HG03457 (cell line): ENCODE data around the gene FBXO34.
"Not testable (repeated sequence)": the region's sequence is repeated elsewhere in the genome, so short reads cannot be mapped to it uniquely, and the experiment has no call there.

Experiments
- ATAC-seq: cut with Tn5 transposase; IDR thresholded peaks from one replicate; pipeline ENCODE4 v1.9.1; 2021; ENCODE audit warnings: moderate number of reproducible peaks; ENCODE audit not compliant: unreplicated experiment

Gene FBXO34

DNA sequence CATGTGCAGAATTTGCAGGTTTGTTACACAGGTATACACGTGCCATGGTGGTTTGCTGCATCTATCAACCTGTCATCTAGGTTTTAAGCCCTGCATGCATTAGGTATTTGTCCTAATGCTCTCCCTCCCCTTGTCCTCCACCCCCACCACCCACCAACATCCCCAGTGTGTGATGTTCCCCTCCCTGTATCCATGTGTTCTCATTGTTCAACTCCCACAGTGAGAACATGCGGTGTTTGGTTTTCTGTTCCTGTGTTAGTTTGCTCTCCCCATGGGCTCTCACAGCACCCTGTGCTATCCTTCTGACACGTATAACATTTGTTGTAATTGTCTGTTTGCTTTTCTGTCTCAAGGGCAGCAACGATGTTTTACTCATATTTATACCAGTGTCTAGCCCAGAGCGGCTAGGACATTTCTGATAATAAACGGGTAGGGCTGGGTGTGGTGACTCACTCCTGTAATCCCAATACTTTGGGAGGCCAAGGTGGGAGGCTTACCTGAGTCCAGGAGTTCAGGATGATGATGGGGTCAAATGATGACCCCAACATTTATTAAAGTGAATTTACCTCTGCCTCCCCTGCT, 73.5 kb downstream of the FBXO34 start:
- ATAC-seq = not testable (repeated sequence)

DNA sequence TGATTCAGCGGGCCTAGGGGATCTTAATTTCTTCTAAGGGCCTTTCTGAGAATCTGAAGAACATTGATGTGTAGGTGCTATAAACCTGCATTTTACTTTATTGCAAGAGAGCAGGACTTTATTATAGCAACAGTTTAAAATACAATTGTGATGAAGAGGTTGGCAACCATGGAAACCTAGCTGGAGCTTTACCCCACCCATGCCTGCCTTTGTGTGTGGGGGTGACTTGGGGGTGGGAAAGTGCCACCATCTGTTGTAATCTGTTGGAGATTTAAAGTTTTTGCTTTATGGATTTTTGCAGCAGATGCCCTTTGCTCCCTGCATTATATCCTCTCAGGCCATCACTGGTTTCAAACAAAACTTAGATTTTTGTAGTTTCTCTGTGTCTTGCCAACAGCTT, 75.8 kb downstream of the FBXO34 start:
- no peak for ATAC-seq

DNA sequence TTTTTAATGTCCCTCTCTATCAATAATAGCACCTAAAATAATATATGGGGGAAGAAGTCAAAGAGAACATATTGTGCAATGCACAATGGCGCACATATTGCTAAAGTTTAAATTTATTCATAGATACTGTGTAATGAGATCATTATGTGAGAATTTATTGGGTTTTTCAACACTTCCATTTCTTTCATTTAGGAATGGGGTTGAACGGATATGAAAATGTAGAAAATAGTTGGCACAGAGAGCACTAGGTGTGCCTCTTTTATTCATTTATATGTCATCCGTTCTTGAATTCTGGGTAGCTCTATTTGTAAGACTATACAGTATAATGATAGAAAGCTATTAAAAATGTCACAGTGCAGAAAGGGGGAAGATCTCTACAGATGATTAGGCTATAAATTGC, 76.5 kb downstream of the FBXO34 start:
- no peak for ATAC-seq

GRCh38 chr14:55348766-55349453, 77.7 kb downstream of the FBXO34 start:
- no peak for ATAC-seq

- ATAC-seq = no peak
These were observed 78.3 kb downstream of the FBXO34 start for GRCh38 chr14:55349565-55349964.

- no peak for ATAC-seq
These were observed 79.2 kb downstream of the FBXO34 start for GRCh38 chr14:55350461-55350860.

DNA sequence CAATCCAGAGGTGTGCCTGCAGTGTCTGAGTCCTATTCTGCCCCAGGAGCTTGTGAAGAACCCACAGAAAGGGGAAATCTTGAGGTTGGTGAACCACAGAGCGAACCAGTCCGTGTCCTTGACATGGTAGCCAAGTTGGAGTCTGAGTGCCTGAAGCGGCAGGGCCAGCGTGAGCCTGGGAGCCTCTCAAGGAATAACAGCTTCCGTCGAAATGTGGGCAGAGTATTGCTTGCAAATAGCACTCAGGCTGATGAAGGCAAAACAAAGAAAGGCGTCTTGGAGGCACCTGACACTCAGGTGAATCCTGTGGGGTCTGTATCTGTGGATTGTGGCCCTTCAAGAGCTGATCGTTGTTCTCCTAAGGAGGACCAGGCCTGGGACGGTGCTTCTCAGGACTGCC, 79.9 kb downstream of the FBXO34 start:
- ATAC-seq = no peak

GRCh38 chr14:55352201-55352600, 81.0 kb downstream of the FBXO34 start:
- no peak for ATAC-seq

GRCh38 chr14:55353686-55354467, 82.7 kb downstream of the FBXO34 start:
- ATAC-seq = no peak

DNA sequence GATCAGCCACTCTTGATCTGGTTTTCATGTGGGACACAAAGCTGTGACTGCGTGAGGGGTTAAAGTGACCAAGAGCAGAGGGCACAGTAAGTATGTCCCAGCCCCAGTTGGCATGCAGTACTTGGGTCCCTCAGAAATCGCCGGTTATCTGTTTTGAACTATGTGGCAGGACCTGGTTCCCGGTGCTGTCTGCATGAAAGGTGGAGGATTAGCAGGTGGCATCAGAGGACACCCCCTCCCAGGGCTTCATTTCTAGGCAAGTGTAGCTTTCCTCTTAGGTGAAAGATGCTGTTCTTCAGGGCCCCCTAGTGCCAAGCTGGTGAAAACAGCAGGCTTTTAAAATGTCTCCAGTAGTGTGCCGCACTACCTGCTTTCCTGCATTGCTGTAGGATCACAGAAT, 83.3 kb downstream of the FBXO34 start:
- ATAC-seq = no peak

DNA sequence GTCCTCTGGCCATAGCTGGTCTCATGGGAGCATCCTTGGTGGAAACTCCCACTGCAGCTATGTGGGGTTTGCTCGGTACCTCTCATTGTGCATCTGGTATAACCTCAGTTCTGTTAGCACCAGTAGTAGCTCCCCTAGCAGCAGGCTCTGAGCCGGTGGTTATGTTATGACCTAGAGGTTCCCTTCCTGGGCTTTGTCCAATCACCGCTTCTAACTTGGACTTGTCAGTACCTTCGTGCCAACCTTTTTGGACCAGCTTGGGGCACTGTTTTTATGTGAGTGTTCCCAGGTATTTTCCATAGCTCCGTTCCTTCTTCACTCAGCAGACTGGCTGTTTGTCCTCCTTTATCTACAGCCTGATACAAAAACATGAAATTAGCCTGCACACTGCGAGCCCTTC, 84.7 kb downstream of the FBXO34 start:
- ATAC-seq = no peak

- ATAC-seq = no peak
These were observed 85.7 kb downstream of the FBXO34 start for GRCh38 chr14:55356913-55357312.

DNA sequence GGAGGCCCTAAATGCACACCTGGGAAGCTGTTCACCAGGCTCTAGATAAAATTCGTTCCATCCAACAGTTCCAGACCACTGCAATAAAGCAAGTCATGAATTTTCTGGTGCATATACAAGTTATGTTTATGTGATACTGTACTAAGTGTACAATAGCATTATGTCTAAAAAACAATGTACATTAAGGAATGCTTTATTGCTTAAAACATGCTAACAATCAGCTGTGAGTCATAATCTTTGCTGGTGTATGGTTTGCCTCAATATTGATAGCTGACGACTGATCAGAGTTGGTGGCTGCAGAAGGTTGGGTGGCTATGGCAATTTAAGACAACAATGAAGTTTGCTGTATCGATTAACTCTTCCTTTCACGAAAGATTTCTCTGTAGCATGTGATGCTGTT, 88.1 kb downstream of the FBXO34 start:
- ATAC-seq = no peak

DNA sequence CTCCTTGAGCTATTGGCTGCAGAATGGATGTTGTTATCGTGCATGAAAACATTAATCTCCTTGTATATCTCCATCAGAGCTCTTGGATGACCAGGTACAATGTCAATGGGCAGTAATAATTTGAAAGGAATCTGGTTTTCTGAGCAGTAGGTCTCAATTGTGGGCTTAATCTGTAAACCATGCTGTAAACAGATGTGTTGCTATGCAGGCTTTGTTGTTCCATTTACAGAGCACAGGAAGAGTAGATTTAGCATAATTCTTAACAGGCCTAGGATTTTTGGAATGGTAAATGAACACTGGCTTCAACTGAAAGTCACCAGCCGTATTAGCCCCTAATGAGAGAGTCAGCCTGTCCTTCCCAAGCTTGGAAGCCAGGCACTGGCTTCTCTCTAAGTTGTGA, 90.0 kb downstream of the FBXO34 start:
- ATAC-seq = no peak

- ATAC-seq = no peak
These were observed 95.0 kb downstream of the FBXO34 start for GRCh38 chr14:55366271-55366670.

DNA sequence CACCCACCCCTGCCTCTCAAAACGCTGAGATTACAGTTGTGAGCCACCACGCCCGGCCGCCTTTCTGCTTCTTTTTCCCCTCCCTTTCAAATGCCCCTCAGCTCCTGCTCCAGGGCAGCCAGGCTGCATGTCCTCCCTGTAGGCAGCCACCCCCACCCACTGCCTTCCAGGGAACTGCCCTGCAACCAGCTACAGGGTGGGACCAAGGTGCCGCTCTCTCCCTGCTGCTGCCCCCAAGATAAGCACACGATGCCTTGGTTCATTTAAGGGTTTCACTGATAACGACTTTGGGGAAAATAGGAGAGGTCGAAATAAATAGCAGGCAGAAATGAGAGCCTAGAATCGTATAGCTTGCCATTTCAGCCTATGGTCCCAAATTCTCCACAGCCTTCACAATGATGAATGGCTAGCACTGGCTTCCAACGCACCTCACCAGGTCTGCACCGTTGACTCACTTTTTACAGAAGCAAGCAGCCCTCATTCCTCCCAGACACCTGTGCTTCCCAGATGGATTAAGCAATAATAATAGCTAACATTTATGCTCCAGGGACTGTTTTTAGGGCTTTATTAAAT, 99.7 kb downstream of the FBXO34 start:
- ATAC-seq = no peak

DNA sequence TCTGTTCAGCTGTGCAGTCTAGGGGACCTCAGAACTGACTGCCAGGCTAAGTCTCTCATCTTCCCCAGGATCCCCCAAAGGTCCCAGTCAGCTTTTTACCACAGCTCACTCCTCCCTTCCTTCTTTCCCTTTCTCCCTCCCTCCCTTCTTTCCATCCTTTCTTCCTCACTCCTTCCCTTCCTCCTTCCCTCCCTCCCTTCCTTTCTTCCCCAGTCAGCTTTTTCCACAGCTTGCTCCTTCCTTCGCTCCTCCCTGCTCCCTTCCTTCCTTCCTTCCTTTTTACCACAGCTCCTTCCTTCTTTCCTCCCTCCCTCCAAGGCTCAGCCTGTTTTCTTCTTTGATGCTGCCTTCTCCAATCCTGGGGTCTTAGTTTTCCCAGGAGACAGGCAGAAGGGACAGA, 101.2 kb downstream of the FBXO34 start:
- ATAC-seq = no peak

DNA sequence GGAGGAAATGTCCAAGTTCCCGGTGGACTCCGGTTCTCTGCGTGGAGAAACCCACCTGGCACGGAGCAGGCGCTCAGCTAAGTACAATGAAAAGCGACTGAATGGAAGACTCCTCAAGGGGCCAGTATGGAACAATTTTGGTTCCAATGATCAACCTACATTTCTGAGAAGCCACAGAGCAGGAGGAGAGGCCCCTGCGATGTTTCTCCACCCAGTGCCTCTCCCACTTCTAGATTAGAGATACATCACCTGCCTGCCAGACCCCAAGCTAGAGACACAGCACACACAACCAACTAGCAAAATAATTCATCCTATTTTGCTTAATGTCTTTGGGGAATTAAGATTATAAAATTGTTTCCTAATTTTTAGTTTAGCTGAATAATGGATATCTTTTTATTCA, 101.6 kb downstream of the FBXO34 start:
- ATAC-seq = no peak

GRCh38 chr14:55373784-55374705, 102.8 kb downstream of the FBXO34 start:
- peak; percentile 47 for ATAC-seq

GRCh38 chr14:55374771-55375170, 103.5 kb downstream of the FBXO34 start:
- no peak for ATAC-seq

- no peak for ATAC-seq
These were observed 106.0 kb downstream of the FBXO34 start for GRCh38 chr14:55377236-55377635.
